GM23338 (cell line): Measurements from ENCODE around the gene MAGED4B.

Experiments used
- EZH2phosphoT487 ChIP-seq: fragments of 200-600 bp; sonication (generic); IDR thresholded peaks from one replicate; pipeline ENCODE4 v1.8.1; 2018; ENCODE audit warnings: antibody characterized with exemption; ENCODE audit not compliant: unreplicated experiment
- TF ChIP-seq, protein P1 (sequence below), 2 experiments: fragments of 200-600 bp in 1 of 2; sonication (generic) in 1 of 2; conservative IDR thresholded peaks; 2 replicates each; pipeline versions ENCODE4 v1.5.1 to v1.6.1; 2016 to 2017; ENCODE audit warnings: antibody characterized with exemption in 2 of 2, low read depth in 2 of 2, mild to moderate bottlenecking in 2 of 2, moderate library complexity in 1 of 2
- TF ChIP-seq, protein P2 (sequence below): IDR thresholded peaks from one replicate; pipeline ENCODE4 v1.6.1; 2018; ENCODE audit warnings: antibody characterized with exemption; ENCODE audit not compliant: unreplicated experiment

DNA sequence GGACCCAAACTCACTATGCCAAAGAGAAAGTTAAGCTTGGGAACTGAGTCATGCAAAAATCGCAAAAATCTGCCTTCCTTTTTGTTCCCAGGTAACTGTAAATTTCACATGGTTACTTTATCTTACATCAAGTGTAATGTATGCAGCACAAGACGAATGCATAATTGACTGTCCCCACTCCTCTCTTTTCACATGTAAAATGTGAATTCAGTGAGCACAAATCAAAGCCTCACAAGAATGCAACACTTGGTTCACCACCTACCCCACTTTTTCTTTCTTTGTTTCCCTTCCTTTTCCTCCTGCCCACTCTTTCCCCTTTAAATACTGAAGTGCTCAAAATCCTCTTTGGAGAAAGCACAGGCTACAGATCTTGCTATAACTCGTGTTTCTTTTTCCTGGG is 53.2 kb downstream of the MAGED4B start:
- TF ChIP-seq, protein P1, sequence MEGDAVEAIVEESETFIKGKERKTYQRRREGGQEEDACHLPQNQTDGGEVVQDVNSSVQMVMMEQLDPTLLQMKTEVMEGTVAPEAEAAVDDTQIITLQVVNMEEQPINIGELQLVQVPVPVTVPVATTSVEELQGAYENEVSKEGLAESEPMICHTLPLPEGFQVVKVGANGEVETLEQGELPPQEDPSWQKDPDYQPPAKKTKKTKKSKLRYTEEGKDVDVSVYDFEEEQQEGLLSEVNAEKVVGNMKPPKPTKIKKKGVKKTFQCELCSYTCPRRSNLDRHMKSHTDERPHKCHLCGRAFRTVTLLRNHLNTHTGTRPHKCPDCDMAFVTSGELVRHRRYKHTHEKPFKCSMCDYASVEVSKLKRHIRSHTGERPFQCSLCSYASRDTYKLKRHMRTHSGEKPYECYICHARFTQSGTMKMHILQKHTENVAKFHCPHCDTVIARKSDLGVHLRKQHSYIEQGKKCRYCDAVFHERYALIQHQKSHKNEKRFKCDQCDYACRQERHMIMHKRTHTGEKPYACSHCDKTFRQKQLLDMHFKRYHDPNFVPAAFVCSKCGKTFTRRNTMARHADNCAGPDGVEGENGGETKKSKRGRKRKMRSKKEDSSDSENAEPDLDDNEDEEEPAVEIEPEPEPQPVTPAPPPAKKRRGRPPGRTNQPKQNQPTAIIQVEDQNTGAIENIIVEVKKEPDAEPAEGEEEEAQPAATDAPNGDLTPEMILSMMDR (conservative IDR thresholded peaks at IDR 0.05; ENCODE audit: low read depth in 2 of 2), result no peak
- TF ChIP-seq, protein P2, sequence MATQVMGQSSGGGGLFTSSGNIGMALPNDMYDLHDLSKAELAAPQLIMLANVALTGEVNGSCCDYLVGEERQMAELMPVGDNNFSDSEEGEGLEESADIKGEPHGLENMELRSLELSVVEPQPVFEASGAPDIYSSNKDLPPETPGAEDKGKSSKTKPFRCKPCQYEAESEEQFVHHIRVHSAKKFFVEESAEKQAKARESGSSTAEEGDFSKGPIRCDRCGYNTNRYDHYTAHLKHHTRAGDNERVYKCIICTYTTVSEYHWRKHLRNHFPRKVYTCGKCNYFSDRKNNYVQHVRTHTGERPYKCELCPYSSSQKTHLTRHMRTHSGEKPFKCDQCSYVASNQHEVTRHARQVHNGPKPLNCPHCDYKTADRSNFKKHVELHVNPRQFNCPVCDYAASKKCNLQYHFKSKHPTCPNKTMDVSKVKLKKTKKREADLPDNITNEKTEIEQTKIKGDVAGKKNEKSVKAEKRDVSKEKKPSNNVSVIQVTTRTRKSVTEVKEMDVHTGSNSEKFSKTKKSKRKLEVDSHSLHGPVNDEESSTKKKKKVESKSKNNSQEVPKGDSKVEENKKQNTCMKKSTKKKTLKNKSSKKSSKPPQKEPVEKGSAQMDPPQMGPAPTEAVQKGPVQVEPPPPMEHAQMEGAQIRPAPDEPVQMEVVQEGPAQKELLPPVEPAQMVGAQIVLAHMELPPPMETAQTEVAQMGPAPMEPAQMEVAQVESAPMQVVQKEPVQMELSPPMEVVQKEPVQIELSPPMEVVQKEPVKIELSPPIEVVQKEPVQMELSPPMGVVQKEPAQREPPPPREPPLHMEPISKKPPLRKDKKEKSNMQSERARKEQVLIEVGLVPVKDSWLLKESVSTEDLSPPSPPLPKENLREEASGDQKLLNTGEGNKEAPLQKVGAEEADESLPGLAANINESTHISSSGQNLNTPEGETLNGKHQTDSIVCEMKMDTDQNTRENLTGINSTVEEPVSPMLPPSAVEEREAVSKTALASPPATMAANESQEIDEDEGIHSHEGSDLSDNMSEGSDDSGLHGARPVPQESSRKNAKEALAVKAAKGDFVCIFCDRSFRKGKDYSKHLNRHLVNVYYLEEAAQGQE, result no peak
- TF ChIP-seq EZH2phosphoT487, result no peak
